K562 (cell line): ENCODE results near the gene FAM53B. TPM values are rescaled to one million over a fixed set of nuclear protein-coding genes. Genes with fewer than 3 reads are reported as not detected.

Experiments used
- ELF2 ChIP-seq: fragments of 250-450 bp; sonication (Bioruptor Pico); IDR thresholded peaks from 2 replicates; pipeline ENCODE4 v1.5.0; 2021; ENCODE audit warnings: mild to moderate bottlenecking
- ELK3 ChIP-seq: fragments of 450-650 bp; formaldehyde crosslinking; IDR thresholded peaks from 2 replicates; pipeline ENCODE4 v1.4.0; 2020; ENCODE audit warnings: mild to moderate bottlenecking
- ETV1 ChIP-seq: fragments of 450-650 bp; conservative IDR thresholded peaks from 2 replicates; pipeline ENCODE4 v1.6.1; 2016; ENCODE audit warnings: missing genetic modification characterization, control low read depth, low read depth, missing compliant biosample characterization
- HIVEP1 ChIP-seq: fragments of 250-450 bp; sonication (Bioruptor Pico); IDR thresholded peaks from 2 replicates; pipeline ENCODE4 v1.4.0; 2020; ENCODE audit warnings: mild to moderate bottlenecking
- HOXB6 ChIP-seq: fragments of 250-450 bp; sonication (Bioruptor Pico); IDR thresholded peaks from 2 replicates; pipeline ENCODE4 v1.5.1; 2022; ENCODE audit warnings: mild to moderate bottlenecking, borderline replicate concordance
- NONO ChIP-seq, 2 experiments: fragments of 200-400 bp in 1 of 2; fragments of 450-650 bp in 1 of 2; formaldehyde crosslinking in 1 of 2; IDR thresholded peaks; 2 replicates each; pipeline ENCODE4 v1.6.1; 2017; ENCODE audit warnings: low read depth in 2 of 2, mild to moderate bottlenecking in 2 of 2, moderate library complexity in 2 of 2, low read length in 1 of 2
- RERE ChIP-seq: sonication (generic); formaldehyde crosslinking; IDR thresholded peaks from 2 replicates; pipeline ENCODE4 v1.8.0; 2023; ENCODE audit warnings: missing genetic modification reagents, mild to moderate bottlenecking, borderline replicate concordance
- RHOXF2B ChIP-seq: fragments of 250-450 bp; sonication (Bioruptor Pico); conservative IDR thresholded peaks from 2 replicates; pipeline ENCODE4 v1.5.1; 2021
- STAT6 ChIP-seq: sonication (generic); formaldehyde crosslinking; IDR thresholded peaks from 2 replicates; pipeline ENCODE4 v1.8.1; 2023; ENCODE audit warnings: mild to moderate bottlenecking, missing genetic modification reagents
- TBL1XR1 ChIP-seq, 2 experiments: IDR thresholded peaks; 2 replicates each; pipeline ENCODE4 v1.6.1; 2012; ENCODE audit warnings: improper control_type of control experiment in 2 of 2, low read length in 2 of 2, mild to moderate bottlenecking in 1 of 2
- THAP12 ChIP-seq: fragments of 250-450 bp; sonication (Bioruptor Pico); IDR thresholded peaks from 2 replicates; pipeline ENCODE4 v1.9.0; 2021; ENCODE audit warnings: mild to moderate bottlenecking, inconsistent platforms
- ZNF280B ChIP-seq: fragments of 250-450 bp; sonication (Bioruptor Pico); IDR thresholded peaks from 2 replicates; pipeline ENCODE4 v1.5.1; 2021; ENCODE audit warnings: mild to moderate bottlenecking
- ZSCAN32 ChIP-seq: fragments of 450-650 bp; formaldehyde crosslinking; IDR thresholded peaks from 2 replicates; pipeline ENCODE4 v1.4.0; 2020; ENCODE audit warnings: mild to moderate bottlenecking, moderate library complexity
- polyA plus RNA-seq, 8 experiments: library from polyadenylated mRNA; depleted of rRNA in 4 of 8; stranded (reverse) in 5 of 8; unstranded in 3 of 8; fragments of >200 nt; fragmentation: Nextera tagmentation in 2 of 8; fragmentation: Illumina TruSeq in 1 of 8; extraction: Ambion mirVana in 2 of 8; extraction: Trizol in 1 of 8; gene quantifications; 2 replicates each; pipeline versions ENCODE4 v1.2.1 to v1.2.3, GENCODE V29; 2011 to 2014; ENCODE audit warnings: inconsistent platforms in 1 of 8, missing spikeins in 1 of 8
- total RNA-seq, 7 experiments: library from RNA; depleted of rRNA in 6 of 7; stranded (reverse); fragments of >200 nt in 6 of 7; fragmentation: Illumina TruSeq in 2 of 7; extraction: Trizol in 2 of 7; gene quantifications; 2 replicates each; pipeline versions ENCODE4 v1.2.1 to v1.2.3, GENCODE V29; 2011 to 2021; ENCODE audit warnings: low replicate concordance in 1 of 7

FAM53B gene
- total and polyA plus RNA-seq, 9 of the 15 experiments (the other 6 are each of a cell fraction or from before 2014, with no cell fraction given): 0.03 to 16.5 (median 5.0) TPM

- TF ChIP-seq THAP12 (CRISPR knock-in tag): no peak
- TF ChIP-seq HOXB6: no peak
- TF ChIP-seq ELK3 (CRISPR knock-in tag): no peak
- peak; percentile 77 for TF ChIP-seq ETV1 (tag)
- peak in 1 of 2 experiments; percentile 84; a peak in 3 of 4 replicates for TF ChIP-seq TBL1XR1 (IDR thresholded peaks at IDR 0.05; ENCODE audit: low read length in 2 of 2)
- TF ChIP-seq ELF2 (CRISPR knock-in tag): no peak
- TF ChIP-seq ZNF280B (CRISPR knock-in tag): no peak
- TF ChIP-seq RERE (CRISPR knock-in tag): no peak
- no peak for TF ChIP-seq ZSCAN32
- no peak for TF ChIP-seq STAT6 (CRISPR knock-in tag)
- no peak for TF ChIP-seq NONO (IDR thresholded peaks at IDR 0.05; ENCODE audit: low read depth in 2 of 2, low read length in 1 of 2)
- peak; percentile 59; the same call in 1 of the 2 replicates for TF ChIP-seq HIVEP1 (CRISPR knock-in tag)
- no peak for TF ChIP-seq RHOXF2B (CRISPR knock-in tag)
These were observed 26.1 kb downstream of the FAM53B start (continued) for GRCh38 chr10:124717911-124718741.
